Activated T-helper 1 cell treated with anti-CD3 and anti-CD28 coated beads, Interleukin-2, amount 50 U/mL, for 16 hours (primary cell): ENCODE results near the gene FAM110C.

Source experiments
- DNase-seq, 2 donors: peaks; one replicate each; pipeline ENCODE4 v3.0.0-alpha.2; 2020; ENCODE audit warnings: low read depth in 1 of 2, low spot score in 1 of 2

FAM110C gene

DNA sequence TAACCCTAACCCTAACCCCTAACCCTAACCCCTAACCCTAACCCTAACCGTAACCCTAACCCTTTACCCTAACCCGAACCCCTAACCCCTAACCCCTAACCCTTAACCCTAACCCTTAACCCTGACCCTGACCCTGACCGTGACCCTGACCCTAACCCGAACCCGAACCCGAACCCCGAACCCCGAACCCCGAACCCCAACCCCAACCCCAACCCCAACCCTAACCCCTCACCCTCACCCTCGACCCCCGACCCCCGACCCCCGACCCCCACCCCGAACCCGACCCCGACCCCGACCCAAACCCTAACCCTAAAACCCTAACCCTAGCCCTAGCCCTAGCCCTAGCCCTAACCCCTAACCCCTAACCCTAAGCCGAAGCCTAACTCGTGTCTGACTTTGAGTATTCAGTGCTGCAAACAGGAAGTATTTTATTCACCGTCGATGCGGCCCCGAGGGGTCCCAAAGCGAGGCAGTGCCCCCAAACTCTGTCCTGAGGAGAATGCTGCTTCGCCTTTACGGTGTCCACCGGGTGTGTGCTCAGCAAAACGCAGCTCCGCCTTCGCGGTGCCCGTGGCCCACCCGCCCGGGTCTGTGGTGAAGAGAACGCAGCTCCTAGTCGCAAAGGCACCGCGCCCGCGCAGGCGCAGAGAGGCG, 36.0 kb downstream of the FAM110C start:
- DNase-seq: no peak
